LNCaP clone FGC (cell line): ENCODE data around the gene SNN.

Experiments used
- DNase-seq: peaks from one replicate; pipeline ENCODE4 v3.0.0-alpha.2; 2011; ENCODE audit warnings: low read depth
- H3K4me3 ChIP-seq: 2 replicates; pipeline ENCODE4 v1.5.1; 2011; ENCODE audit warnings: mild to moderate bottlenecking, low read depth, low read length, control low read depth
- TF ChIP-seq, protein P1 (sequence below): IDR thresholded peaks from 2 replicates; pipeline ENCODE4 v1.5.1; 2012; ENCODE audit warnings: mild to moderate bottlenecking; ENCODE audit not compliant: control insufficient read depth, insufficient read depth; ENCODE audit errors: extremely low read depth

Gene SNN

DNA sequence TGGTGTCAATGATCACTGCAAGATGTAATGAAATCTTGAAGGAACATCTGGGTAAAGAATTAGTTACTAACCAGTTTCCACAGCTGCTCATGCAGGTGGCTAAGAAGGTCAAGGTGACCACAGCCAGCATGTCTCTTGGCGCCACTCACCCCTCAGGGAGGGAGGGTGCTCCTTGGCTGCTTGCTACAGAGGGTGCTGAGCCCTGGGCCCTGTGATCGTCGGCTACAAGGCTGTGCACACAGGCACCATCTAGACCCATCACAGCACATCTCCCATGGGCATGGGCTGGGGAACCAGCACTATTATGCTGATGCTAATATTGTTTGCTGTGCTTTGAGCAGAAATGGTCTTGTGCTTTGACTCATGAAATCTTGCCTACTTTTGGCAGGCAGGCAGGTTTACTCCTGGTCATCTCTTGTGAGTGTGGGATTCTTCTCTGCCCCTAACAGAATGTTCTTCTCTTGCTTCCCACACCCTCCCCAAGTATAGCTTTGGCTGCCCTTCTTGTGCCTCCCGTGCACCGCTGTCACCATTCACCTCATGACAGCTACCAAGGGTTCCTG lies 38.0 kb downstream of the SNN start:
- no peak for DNase-seq
- TF ChIP-seq, protein P1, sequence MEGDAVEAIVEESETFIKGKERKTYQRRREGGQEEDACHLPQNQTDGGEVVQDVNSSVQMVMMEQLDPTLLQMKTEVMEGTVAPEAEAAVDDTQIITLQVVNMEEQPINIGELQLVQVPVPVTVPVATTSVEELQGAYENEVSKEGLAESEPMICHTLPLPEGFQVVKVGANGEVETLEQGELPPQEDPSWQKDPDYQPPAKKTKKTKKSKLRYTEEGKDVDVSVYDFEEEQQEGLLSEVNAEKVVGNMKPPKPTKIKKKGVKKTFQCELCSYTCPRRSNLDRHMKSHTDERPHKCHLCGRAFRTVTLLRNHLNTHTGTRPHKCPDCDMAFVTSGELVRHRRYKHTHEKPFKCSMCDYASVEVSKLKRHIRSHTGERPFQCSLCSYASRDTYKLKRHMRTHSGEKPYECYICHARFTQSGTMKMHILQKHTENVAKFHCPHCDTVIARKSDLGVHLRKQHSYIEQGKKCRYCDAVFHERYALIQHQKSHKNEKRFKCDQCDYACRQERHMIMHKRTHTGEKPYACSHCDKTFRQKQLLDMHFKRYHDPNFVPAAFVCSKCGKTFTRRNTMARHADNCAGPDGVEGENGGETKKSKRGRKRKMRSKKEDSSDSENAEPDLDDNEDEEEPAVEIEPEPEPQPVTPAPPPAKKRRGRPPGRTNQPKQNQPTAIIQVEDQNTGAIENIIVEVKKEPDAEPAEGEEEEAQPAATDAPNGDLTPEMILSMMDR: no peak
- H3K4me3 ChIP-seq: no peak overlapping the region

DNA sequence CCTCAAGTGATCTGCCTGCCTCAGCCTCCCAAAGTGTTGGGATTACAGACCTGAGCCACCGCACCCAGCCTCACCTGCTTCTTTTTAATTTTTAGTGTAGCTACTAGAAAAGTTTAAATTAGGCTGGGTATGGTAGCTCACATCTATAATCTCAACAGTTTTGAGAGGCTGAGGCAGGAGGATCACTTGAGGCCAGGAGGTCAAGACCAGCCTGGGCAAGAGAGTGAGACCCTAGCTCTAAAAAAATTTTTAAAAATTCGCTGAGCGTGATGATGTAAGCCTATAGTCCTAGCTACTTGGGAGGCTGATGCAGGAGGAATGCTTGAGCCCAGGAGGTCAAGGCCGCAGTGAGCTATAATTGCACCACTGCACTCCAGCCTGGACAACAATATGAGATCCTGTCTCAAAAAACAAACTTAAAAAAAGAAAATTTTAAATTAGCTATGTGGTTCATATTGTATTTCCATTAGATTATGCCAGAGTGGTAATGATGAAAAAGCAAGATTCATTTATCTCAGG lies 39.5 kb downstream of the SNN start:
- TF ChIP-seq, protein P1: no peak
- H3K4me3 ChIP-seq: no peak overlapping the region
- DNase-seq: no peak

DNA sequence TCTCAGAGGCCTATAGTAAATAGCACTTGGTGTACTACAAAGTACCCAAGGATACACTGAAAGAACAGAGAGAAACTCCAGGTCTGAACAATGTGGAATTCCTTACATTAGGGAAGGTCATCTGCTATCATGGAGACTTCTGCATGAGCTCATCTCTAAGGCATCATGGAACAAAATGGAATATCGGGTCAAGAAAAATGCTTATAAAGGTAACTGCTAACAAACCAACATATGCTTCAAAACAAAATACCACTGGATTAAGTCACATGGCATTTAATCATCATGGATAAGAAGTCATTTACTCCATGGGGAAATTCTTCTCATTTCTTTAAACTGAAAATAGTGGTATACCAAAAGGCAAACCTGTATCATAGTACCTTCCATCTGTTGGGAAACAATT lies 40.2 kb downstream of the SNN start:
- no peak overlapping the region for H3K4me3 ChIP-seq
- TF ChIP-seq, protein P1: no peak
- no peak for DNase-seq

DNA sequence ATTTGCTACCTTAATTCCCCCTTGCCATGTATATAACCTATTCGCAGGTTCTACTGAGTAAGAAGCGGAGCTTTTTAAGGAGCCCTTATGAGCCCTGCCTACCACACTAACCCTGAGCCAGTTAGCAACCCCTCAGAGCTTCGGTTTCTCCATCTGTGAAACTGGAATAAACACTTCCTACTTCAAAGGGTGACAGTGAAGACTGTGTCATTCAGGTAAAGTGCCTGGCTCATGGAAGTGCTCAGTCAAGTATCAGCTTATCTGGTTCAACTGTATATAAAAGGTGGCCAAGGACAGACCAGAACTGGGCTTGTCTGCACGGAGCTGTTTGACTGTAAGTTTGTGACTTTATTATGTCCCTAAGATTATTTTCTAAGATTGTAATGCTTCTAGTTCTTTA lies 43.4 kb downstream of the SNN start:
- TF ChIP-seq, protein P1: no peak
- H3K4me3 ChIP-seq: no peak overlapping the region
- DNase-seq: no peak

DNA sequence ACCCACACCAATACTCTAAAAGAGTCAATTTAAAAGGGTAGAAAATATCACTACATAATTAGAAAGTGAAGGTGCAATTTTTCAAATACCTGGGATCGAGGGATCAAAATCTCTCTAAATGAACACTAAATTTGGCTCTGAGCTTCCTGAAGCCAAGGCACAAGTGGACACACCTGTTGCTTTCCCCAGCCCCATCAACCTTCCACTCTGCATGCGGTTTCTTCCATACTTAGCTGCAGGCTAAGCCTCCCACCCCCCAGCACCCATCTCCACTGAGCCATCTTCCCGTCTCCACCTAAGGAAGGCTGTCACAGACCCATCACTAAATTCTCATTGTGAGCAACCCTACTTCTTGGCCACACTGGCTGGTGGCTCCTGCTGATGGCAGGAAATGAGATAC lies 43.9 kb downstream of the SNN start:
- H3K4me3 ChIP-seq: no peak overlapping the region
- DNase-seq: no peak
- TF ChIP-seq, protein P1: no peak

DNA sequence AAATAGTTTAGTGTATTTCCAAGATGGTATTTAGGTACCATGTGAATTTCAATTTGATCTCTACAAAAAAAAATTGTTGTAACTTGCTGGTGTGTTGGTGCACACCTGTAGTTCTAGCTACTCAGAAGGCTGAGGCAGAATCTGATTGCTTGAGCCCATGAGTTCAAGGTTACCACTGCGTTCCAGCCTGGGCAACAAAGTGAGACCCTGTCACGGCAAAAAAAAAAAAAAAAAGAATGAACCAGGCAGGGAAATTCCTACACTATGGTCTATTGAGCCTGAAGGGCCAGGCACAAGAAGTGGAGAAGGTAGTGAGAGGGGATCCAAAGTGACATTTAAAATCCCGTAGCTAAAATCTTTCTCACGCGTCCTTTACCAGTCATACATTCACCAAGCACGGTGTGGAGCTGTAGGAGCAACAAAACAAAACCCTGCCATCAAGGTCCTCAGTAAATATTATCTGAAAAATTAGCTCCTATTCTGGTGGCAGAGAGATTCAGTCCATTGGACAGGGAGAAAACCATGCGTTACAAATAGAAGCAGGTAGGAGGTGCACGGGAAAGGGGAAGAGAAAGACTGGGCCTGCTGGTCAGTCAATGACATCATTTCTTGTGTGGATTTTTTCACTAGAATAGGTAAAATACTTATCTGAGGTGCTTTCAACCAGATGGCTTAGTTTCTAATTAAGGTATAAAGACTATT lies 47.1 kb downstream of the SNN start:
- TF ChIP-seq, protein P1: no peak
- no peak for DNase-seq
- no peak overlapping the region for H3K4me3 ChIP-seq
